Measurements from ENCODE around the gene LRMDA. TPM values are rescaled to one million over a fixed set of nuclear protein-coding genes. Genes with fewer than 3 reads are reported as not detected.
A peak's percentile ranks its signal among the peaks of the same experiment; 100 is the strongest.

Gene LRMDA
- total RNA-seq, 1 donor from 2014 or later, result 18.7 TPM

GRCh38 chr10:76350583-76350982, 919.2 kb downstream of the LRMDA start:
- no peak for DNase-seq (ENCODE audit: low read depth)
- no peaks in the 10 kb centered on the region for H3K36me3 ChIP-seq (ENCODE audit: control insufficient read depth, insufficient read depth, low read length)
- no peak for TF ChIP-seq CTCF (IDR thresholded peaks at IDR 0.05; ENCODE audit: insufficient read depth, low read length, poor library complexity, severe bottlenecking)
- no peak overlapping the region for H3K4me3 ChIP-seq (ENCODE audit: low read depth, low read length)
- H3K27me3 ChIP-seq (ENCODE audit: control insufficient read depth, insufficient read depth, low read length), result no peaks in the 10 kb centered on the region

GRCh38 chr10:76352300-76352699, 920.9 kb downstream of the LRMDA start:
- H3K36me3 ChIP-seq (ENCODE audit: control insufficient read depth, insufficient read depth, low read length), result no peaks in the 10 kb centered on the region
- no peaks in the 10 kb centered on the region for H3K27me3 ChIP-seq (ENCODE audit: control insufficient read depth, insufficient read depth, low read length)
- TF ChIP-seq CTCF (IDR thresholded peaks at IDR 0.05; ENCODE audit: insufficient read depth, low read length, poor library complexity, severe bottlenecking), result no peak
- DNase-seq (ENCODE audit: low read depth), result peak; percentile 55
- H3K4me3 ChIP-seq (ENCODE audit: low read depth, low read length), result no peak overlapping the region

GRCh38 chr10:76353237-76353851, 921.9 kb downstream of the LRMDA start:
- Histone ChIP-seq H3K36me3 (ENCODE audit: control insufficient read depth, insufficient read depth, low read length) (no peaks in the 10 kb centered on the region), H3K4me3 (ENCODE audit: low read depth, low read length) (no peak overlapping the region), H3K27me3 (ENCODE audit: control insufficient read depth, insufficient read depth, low read length) (no peaks in the 10 kb centered on the region)
- no peak for DNase-seq (ENCODE audit: low read depth)
- no peak for TF ChIP-seq CTCF (IDR thresholded peaks at IDR 0.05; ENCODE audit: insufficient read depth, low read length, poor library complexity, severe bottlenecking)

GRCh38 chr10:76354212-76354738, 922.9 kb downstream of the LRMDA start:
- Histone ChIP-seq H3K36me3 (ENCODE audit: control insufficient read depth, insufficient read depth, low read length) (no peaks in the 10 kb centered on the region), H3K4me3 (ENCODE audit: low read depth, low read length) (no peak overlapping the region), H3K27me3 (ENCODE audit: control insufficient read depth, insufficient read depth, low read length) (no peaks in the 10 kb centered on the region)
- TF ChIP-seq CTCF (IDR thresholded peaks at IDR 0.05; ENCODE audit: insufficient read depth, low read length, poor library complexity, severe bottlenecking), result no peak
- DNase-seq (ENCODE audit: low read depth), result no peak

- TF ChIP-seq CTCF (IDR thresholded peaks at IDR 0.05; ENCODE audit: insufficient read depth, low read length, poor library complexity, severe bottlenecking), result no peak
- no peak for DNase-seq (ENCODE audit: low read depth)
- no peak overlapping the region for H3K4me3 ChIP-seq (ENCODE audit: low read depth, low read length)
- H3K36me3 ChIP-seq (ENCODE audit: control insufficient read depth, insufficient read depth, low read length), result no peaks in the 10 kb centered on the region
- H3K27me3 ChIP-seq (ENCODE audit: control insufficient read depth, insufficient read depth, low read length), result no peaks in the 10 kb centered on the region
Measured at GRCh38 chr10:76354921-76355320, 923.5 kb downstream of the LRMDA start.

GRCh38 chr10:76356557-76356956, 925.1 kb downstream of the LRMDA start:
- TF ChIP-seq CTCF (IDR thresholded peaks at IDR 0.05; ENCODE audit: insufficient read depth, low read length, poor library complexity, severe bottlenecking), result no peak
- Histone ChIP-seq H3K36me3 (ENCODE audit: control insufficient read depth, insufficient read depth, low read length) (no peaks in the 10 kb centered on the region), H3K27me3 (ENCODE audit: control insufficient read depth, insufficient read depth, low read length) (no peaks in the 10 kb centered on the region), H3K4me3 (ENCODE audit: low read depth, low read length) (no peak overlapping the region)
- no peak for DNase-seq (ENCODE audit: low read depth)
